ENCODE measurements around the gene CUL4A.

- no peak for TF ChIP-seq ZNF274 (IDR thresholded peaks at IDR 0.05; ENCODE audit: borderline replicate concordance, low read depth, low read length)
- no peak for TF ChIP-seq MXI1 (IDR thresholded peaks at IDR 0.05; ENCODE audit: low read depth, low read length)
Measured at GRCh38 chr13:113205428-113205931, 3.9 kb upstream of the CUL4A start.

Data from K562 (cell line).